CD4-positive, alpha-beta T cell (primary cell): ENCODE results near the gene COL25A1. TPM values are rescaled to one million over a fixed set of nuclear protein-coding genes. Genes with fewer than 3 reads are reported as not detected.

Source experiments
- ATAC-seq: fragments of 200-7000 bp; cut with Tn5 transposase; one replicate; pipeline ENCODE4 v1.10.0; 2022; ENCODE audit warnings: mild to moderate bottlenecking; ENCODE audit not compliant: poor library complexity
- CTCF ChIA-PET: fragments of 350-600 bp; sonication (Branson Sonifier 250); formaldehyde crosslinking; loops from one replicate; lab custom pipeline; 2021; ENCODE audit warnings: antibody characterized with exemption, inconsistent platforms; lab: Charles Lee
- POLR2A ChIA-PET: fragments of 350-600 bp; sonication (Branson Sonifier 250); formaldehyde crosslinking; loops from one replicate; lab custom pipeline; 2021; ENCODE audit warnings: antibody characterized with exemption, inconsistent platforms; lab: Charles Lee
- DNase-seq, 14 experiments: peaks; one replicate each; pipeline ENCODE4 v3.0.0-alpha.2; 2013 to 2020; ENCODE audit warnings: mixed read lengths in 2 of 14
- H3K27ac ChIP-seq, 2 donors: one replicate each; pipeline versions ENCODE4 v1.5.1 to v1.7.0; 2013; ENCODE audit warnings: low read length in 2 of 2, low read depth in 1 of 2, mild to moderate bottlenecking in 1 of 2
- H3K27me3 ChIP-seq, 2 experiments: 1 replicate in 1 of 2; 2 replicates in 1 of 2; pipeline versions ENCODE4 v1.6.1 to v1.7.0; 2013; ENCODE audit warnings: low read length in 2 of 2, control low read depth in 1 of 2, mild to moderate bottlenecking in 1 of 2, moderate library complexity in 1 of 2; ENCODE audit not compliant: insufficient read depth in 2 of 2, control insufficient read depth in 1 of 2
- H3K36me3 ChIP-seq: one replicate; pipeline ENCODE4 v1.6.1; 2013; ENCODE audit warnings: low read length, control low read depth; ENCODE audit not compliant: insufficient read depth
- H3K4me1 ChIP-seq: one replicate; pipeline ENCODE4 v1.6.1; 2013; ENCODE audit warnings: low read length, control low read depth; ENCODE audit not compliant: insufficient read depth
- H3K4me3 ChIP-seq: one replicate; pipeline ENCODE4 v1.5.1; 2013; ENCODE audit warnings: mild to moderate bottlenecking, low read length, moderate library complexity
- H3K9me3 ChIP-seq, 2 experiments: 1 replicate in 1 of 2; 2 replicates in 1 of 2; pipeline versions ENCODE4 v1.6.1 to v1.7.0; 2013; ENCODE audit warnings: low read length in 2 of 2, mild to moderate bottlenecking in 2 of 2, control low read depth in 1 of 2, moderate library complexity in 1 of 2; ENCODE audit not compliant: control insufficient read depth in 1 of 2, insufficient read depth in 1 of 2
- H3K27ac Mint-ChIP-seq: one replicate; pipeline ENCODE4 v1.8.0; 2020; ENCODE audit warnings: mixed read lengths
- H3K27me3 Mint-ChIP-seq: one replicate; pipeline ENCODE4 v1.8.0; 2021; ENCODE audit warnings: mixed read lengths
- H3K36me3 Mint-ChIP-seq: one replicate; pipeline ENCODE4 v1.8.0; 2021; ENCODE audit warnings: low read depth, mixed read lengths
- H3K4me1 Mint-ChIP-seq: one replicate; pipeline ENCODE4 v1.8.0; 2021; ENCODE audit warnings: low read depth, mixed read lengths
- H3K4me3 Mint-ChIP-seq: one replicate; pipeline ENCODE4 v1.8.0; 2020; ENCODE audit warnings: mild to moderate bottlenecking, mixed read lengths
- H3K9me3 Mint-ChIP-seq: one replicate; pipeline ENCODE4 v1.8.0; 2020; ENCODE audit warnings: mixed read lengths
- intact Hi-C, 2 experiments: fragments of 100-400 bp; cut with DNase I in 1 of 2; cut with micrococcal nuclease in 1 of 2; formaldehyde crosslinking; loops; one replicate each; pipeline versions ENCODE4 v1.15.1 to v1.9.0; 2023 to 2025; cut with DNase I, micrococcal nuclease
- total RNA-seq, 174 experiments: library from RNA in 2 of 174; stranded (reverse) in 2 of 174; gene quantifications; one replicate each; pipeline ENCODE4 v1.2.3 and lab custom pipeline; 2021 to 2026
- TF ChIP-seq, protein P1 (sequence below): fragments of 200-600 bp; IDR thresholded peaks from one replicate; pipeline ENCODE4 v1.8.0; 2022; ENCODE audit warnings: antibody characterized with exemption, mild to moderate bottlenecking

Gene COL25A1
- total RNA-seq, 2 experiments from 2014 or later = 0.42 TPM; not detected in 1

DNA sequence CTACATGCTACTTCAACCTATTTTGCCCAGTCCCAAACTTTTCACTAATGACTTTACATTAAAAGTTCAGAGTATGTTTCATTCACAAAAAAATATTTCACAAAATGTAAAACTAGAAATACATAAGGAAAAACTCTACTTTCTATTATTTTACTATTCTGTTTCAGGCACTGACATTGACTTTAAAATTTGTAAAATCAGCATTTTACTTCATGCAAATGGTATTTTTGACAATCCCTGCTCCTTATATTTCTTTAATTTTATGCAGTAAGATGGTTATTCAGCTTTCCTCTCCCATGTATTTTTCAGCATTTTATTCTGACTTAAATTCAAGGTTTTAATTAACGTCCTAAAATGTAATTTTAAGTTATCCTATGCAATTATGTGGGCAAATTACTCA, 178.5 kb downstream of the COL25A1 start:
- TF ChIP-seq, protein P1, sequence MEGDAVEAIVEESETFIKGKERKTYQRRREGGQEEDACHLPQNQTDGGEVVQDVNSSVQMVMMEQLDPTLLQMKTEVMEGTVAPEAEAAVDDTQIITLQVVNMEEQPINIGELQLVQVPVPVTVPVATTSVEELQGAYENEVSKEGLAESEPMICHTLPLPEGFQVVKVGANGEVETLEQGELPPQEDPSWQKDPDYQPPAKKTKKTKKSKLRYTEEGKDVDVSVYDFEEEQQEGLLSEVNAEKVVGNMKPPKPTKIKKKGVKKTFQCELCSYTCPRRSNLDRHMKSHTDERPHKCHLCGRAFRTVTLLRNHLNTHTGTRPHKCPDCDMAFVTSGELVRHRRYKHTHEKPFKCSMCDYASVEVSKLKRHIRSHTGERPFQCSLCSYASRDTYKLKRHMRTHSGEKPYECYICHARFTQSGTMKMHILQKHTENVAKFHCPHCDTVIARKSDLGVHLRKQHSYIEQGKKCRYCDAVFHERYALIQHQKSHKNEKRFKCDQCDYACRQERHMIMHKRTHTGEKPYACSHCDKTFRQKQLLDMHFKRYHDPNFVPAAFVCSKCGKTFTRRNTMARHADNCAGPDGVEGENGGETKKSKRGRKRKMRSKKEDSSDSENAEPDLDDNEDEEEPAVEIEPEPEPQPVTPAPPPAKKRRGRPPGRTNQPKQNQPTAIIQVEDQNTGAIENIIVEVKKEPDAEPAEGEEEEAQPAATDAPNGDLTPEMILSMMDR = no peak
- DNase-seq = no peak
- intact Hi-C loops = no loop called here
- Histone ChIP-seq H3K27ac (no peak overlapping the region), H3K36me3 (no peaks in the 10 kb centered on the region), H3K27me3 (peaks cover 0 to 4% of the 10 kb centered on the region in 2 experiments), H3K4me3 (no peak overlapping the region), H3K4me1 (no peaks in the 10 kb centered on the region), H3K9me3 (no peaks in the 10 kb centered on the region)
- H3K27me3 Mint-ChIP-seq = peaks cover 17% of the 10 kb centered on the region
- no peaks in the 10 kb centered on the region for H3K9me3 Mint-ChIP-seq
- POLR2A ChIA-PET = no interaction called here
- no peak overlapping the region for H3K4me3 Mint-ChIP-seq
- CTCF ChIA-PET = no interaction called here
- no peaks in the 10 kb centered on the region for H3K36me3 Mint-ChIP-seq
- ATAC-seq = no peak
- H3K27ac Mint-ChIP-seq = no peak overlapping the region
- H3K4me1 Mint-ChIP-seq = no peaks in the 10 kb centered on the region

DNA sequence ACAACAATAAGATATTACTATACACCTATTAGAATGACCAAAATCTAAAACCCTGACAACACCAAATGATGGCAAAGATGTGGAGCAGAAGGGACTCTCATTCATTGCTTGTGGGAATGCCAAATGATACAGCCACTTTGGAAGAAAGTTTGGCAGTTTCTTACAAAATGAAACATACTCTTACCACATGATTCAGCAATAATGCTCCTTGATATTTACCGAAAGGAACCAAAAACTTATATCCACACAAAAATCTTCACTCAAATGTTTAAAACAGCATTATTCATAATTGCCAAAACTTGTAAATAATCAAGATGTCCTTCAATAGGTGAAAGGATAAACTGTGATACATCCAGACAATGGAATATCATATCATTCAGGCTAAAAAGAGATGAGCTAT, 180.9 kb downstream of the COL25A1 start:
- intact Hi-C loops = no loop called here
- no peak for ATAC-seq

DNA sequence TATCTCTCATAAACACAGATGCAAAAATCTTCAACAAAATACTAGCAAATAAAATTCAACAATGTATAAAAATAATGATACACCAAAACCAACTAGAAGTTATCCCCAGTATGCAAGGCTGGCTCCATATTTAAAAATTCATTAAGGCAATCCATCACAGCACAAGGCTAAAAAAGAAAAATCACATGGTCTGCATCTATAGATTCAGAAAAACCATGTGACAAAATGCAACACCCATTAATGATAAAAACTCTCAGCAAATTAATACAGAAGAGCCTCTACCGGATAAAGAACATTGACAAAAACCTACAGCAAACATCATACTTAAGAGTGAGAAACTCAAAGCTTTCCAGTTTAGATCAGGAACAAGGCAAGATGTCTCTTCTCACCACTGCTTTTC, 182.6 kb downstream of the COL25A1 start:
- H3K4me3 Mint-ChIP-seq = no peak overlapping the region

More for the DNA sequence above, 180.9 kb downstream of the COL25A1 start:
- Histone ChIP-seq H3K36me3 (no peaks in the 10 kb centered on the region), H3K4me3 (no peak overlapping the region), H3K27me3 (peaks cover 0 to 4% of the 10 kb centered on the region in 2 experiments), H3K4me1 (no peaks in the 10 kb centered on the region), H3K9me3 (no peaks in the 10 kb centered on the region), H3K27ac (no peak overlapping the region)
- ChIA-PET POLR2A (no interaction called here), CTCF (no interaction called here)
- Mint-ChIP-seq H3K4me3 (no peak overlapping the region), H3K4me1 (no peaks in the 10 kb centered on the region), H3K27me3 (peaks cover 13% of the 10 kb centered on the region), H3K27ac (no peak overlapping the region), H3K9me3 (no peaks in the 10 kb centered on the region), H3K36me3 (no peaks in the 10 kb centered on the region)
- DNase-seq = no peak
- TF ChIP-seq, protein P1 = no peak

More for the DNA sequence above, 182.6 kb downstream of the COL25A1 start:
- peaks cover 2 to 4% of the 10 kb centered on the region in 2 experiments for H3K27me3 ChIP-seq
- Mint-ChIP-seq H3K27me3 (peaks cover 13% of the 10 kb centered on the region), H3K36me3 (no peaks in the 10 kb centered on the region), H3K27ac (no peak overlapping the region), H3K4me1 (no peaks in the 10 kb centered on the region), H3K9me3 (no peaks in the 10 kb centered on the region)
- intact Hi-C loops = no loop called here
- ChIA-PET POLR2A (no interaction called here), CTCF (no interaction called here)
- H3K27ac ChIP-seq = no peak overlapping the region
- no peaks in the 10 kb centered on the region for H3K4me1 ChIP-seq
- TF ChIP-seq, protein P1 = no peak
- ATAC-seq (no peak), DNase-seq (no peak)
- H3K9me3 ChIP-seq = no peaks in the 10 kb centered on the region
- no peak overlapping the region for H3K4me3 ChIP-seq
- no peaks in the 10 kb centered on the region for H3K36me3 ChIP-seq
